Measurements from ENCODE around the gene PLEKHM2. TPM values are rescaled to one million over a fixed set of nuclear protein-coding genes. Genes with fewer than 3 reads are reported as not detected.
"Not testable (repeated sequence)": the region's sequence is repeated elsewhere in the genome, so short reads cannot be mapped to it uniquely, and the experiment has no call there.

PLEKHM2 gene
- total RNA-seq, 1 donor from 2014 or later, result 61.8 TPM

GRCh38 chr1:15676688-15677661 is 7.1 kb upstream of the PLEKHM2 start:
- DNase-seq, result no peak

- DNase-seq, result peak; percentile 51
Observed at GRCh38 chr1:15678578-15678977, 5.5 kb upstream of the PLEKHM2 start.

GRCh38 chr1:15680131-15680530 is 4.0 kb upstream of the PLEKHM2 start:
- no peak for DNase-seq

- no peak for DNase-seq
Observed at GRCh38 chr1:15680561-15681348, 3.4 kb upstream of the PLEKHM2 start.

GRCh38 chr1:15681349-15682292 is 2.5 kb upstream of the PLEKHM2 start:
- DNase-seq, result no peak

- no peak for DNase-seq
Observed at GRCh38 chr1:15682936-15683341, 1.2 kb upstream of the PLEKHM2 start.

GRCh38 chr1:15683345-15684039 is 628 bp upstream of the PLEKHM2 start:
- DNase-seq, result no peak

GRCh38 chr1:15684468-15685291 is 560 bp downstream of the PLEKHM2 start:
- peak; percentile 57 for DNase-seq

- no peak for DNase-seq
Observed at GRCh38 chr1:15685820-15686219, 1.7 kb downstream of the PLEKHM2 start.

- no peak for DNase-seq
Observed at GRCh38 chr1:15687446-15687845, 3.3 kb downstream of the PLEKHM2 start.

GRCh38 chr1:15690317-15690716 is 6.2 kb downstream of the PLEKHM2 start:
- DNase-seq, result no peak

- DNase-seq, result no peak
Observed at GRCh38 chr1:15691434-15692032, 7.4 kb downstream of the PLEKHM2 start.

- DNase-seq, result peak; percentile 57
Observed at GRCh38 chr1:15692121-15692682, 8.1 kb downstream of the PLEKHM2 start.

- DNase-seq, result no peak
Observed at GRCh38 chr1:15693371-15693770, 9.3 kb downstream of the PLEKHM2 start.

- no peak for DNase-seq
Observed at GRCh38 chr1:15696956-15697521, 12.9 kb downstream of the PLEKHM2 start.

GRCh38 chr1:15698201-15698600 is 14.1 kb downstream of the PLEKHM2 start:
- no peak for DNase-seq

GRCh38 chr1:15699321-15699720 is 15.2 kb downstream of the PLEKHM2 start:
- not testable (repeated sequence) for DNase-seq

- no peak for DNase-seq
Observed at GRCh38 chr1:15700508-15700907, 16.4 kb downstream of the PLEKHM2 start.

GRCh38 chr1:15701784-15702183 is 17.7 kb downstream of the PLEKHM2 start:
- no peak for DNase-seq

All from dermis blood vessel endothelial cell (primary cell).